HepG2 (cell line): ENCODE data around the gene TPX2. TPM values are rescaled to one million over a fixed set of nuclear protein-coding genes. Genes with fewer than 3 reads are reported as not detected.

ENCODE experiments used
- ARID2 ChIP-seq: sonication (generic); formaldehyde crosslinking; IDR thresholded peaks from 2 replicates; pipeline ENCODE4 v1.8.1; 2022; ENCODE audit warnings: mild to moderate bottlenecking, missing genetic modification reagents, borderline replicate concordance
- CEBPZ ChIP-seq: IDR thresholded peaks from 2 replicates; pipeline ENCODE4 v1.6.1; 2012; ENCODE audit warnings: low read length, improper control_type of control experiment
- CHCHD3 ChIP-seq: sonication (generic); formaldehyde crosslinking; IDR thresholded peaks from 2 replicates; pipeline ENCODE4 v1.8.0; 2022; ENCODE audit warnings: mild to moderate bottlenecking, missing genetic modification reagents, moderate library complexity
- CHD4 ChIP-seq: fragments of 200-600 bp; sonication (generic); IDR thresholded peaks from 2 replicates; pipeline ENCODE4 v1.7.0; 2017; ENCODE audit warnings: mild to moderate bottlenecking, low read length, borderline replicate concordance
- DR1 ChIP-seq: sonication (generic); formaldehyde crosslinking; IDR thresholded peaks from 2 replicates; pipeline ENCODE4 v1.8.0; 2021; ENCODE audit warnings: mild to moderate bottlenecking, missing genetic modification reagents, inconsistent platforms
- EEA1 ChIP-seq: sonication (generic); formaldehyde crosslinking; IDR thresholded peaks from 2 replicates; pipeline ENCODE4 v1.5.1; 2020; ENCODE audit warnings: mild to moderate bottlenecking, missing genetic modification reagents, borderline replicate concordance
- GLI4 ChIP-seq: sonication (generic); formaldehyde crosslinking; IDR thresholded peaks from 2 replicates; pipeline ENCODE4 v1.5.1; 2020; ENCODE audit warnings: missing genetic modification reagents, mild to moderate bottlenecking, moderate library complexity, borderline replicate concordance
- JUNB ChIP-seq: sonication (generic); formaldehyde crosslinking; IDR thresholded peaks from 2 replicates; pipeline ENCODE4 v1.8.0; 2022; ENCODE audit warnings: missing genetic modification reagents, mild to moderate bottlenecking, borderline replicate concordance
- NONO ChIP-seq, 2 experiments: fragments of 450-650 bp in 1 of 2; sonication (generic) in 1 of 2; formaldehyde crosslinking in 1 of 2; IDR thresholded peaks in 1 of 2; conservative IDR thresholded peaks in 1 of 2; 2 replicates each; pipeline versions ENCODE4 v1.6.1 to v1.8.0; 2017 to 2022; ENCODE audit warnings: mild to moderate bottlenecking in 1 of 2, missing genetic modification reagents in 1 of 2, moderate library complexity in 1 of 2
- POLR2AphosphoS2 ChIP-seq: IDR thresholded peaks from 2 replicates; pipeline ENCODE4 v1.6.1; 2011; ENCODE audit warnings: low read depth, low read length, improper control_type of control experiment
- PPARG ChIP-seq: conservative IDR thresholded peaks from 2 replicates; pipeline ENCODE4 v1.6.1; 2016; ENCODE audit warnings: missing biosample characterization, missing genetic modification reagents
- PRDM10 ChIP-seq: sonication (generic); formaldehyde crosslinking; IDR thresholded peaks from 2 replicates; pipeline ENCODE4 v1.4.0; 2020; ENCODE audit warnings: low read depth, missing genetic modification reagents
- RFX3 ChIP-seq: IDR thresholded peaks from 2 replicates; pipeline ENCODE4 v1.6.1; 2016; ENCODE audit warnings: missing biosample characterization, missing genetic modification reagents
- YY1 ChIP-seq: IDR thresholded peaks from 2 replicates; pipeline ENCODE4 v1.6.1; 2011; ENCODE audit warnings: low read length, low read depth, moderate library complexity, mild to moderate bottlenecking; ENCODE audit not compliant: insufficient read depth, insufficient replicate concordance
- ZFP36L2 ChIP-seq: sonication (generic); formaldehyde crosslinking; IDR thresholded peaks from 2 replicates; pipeline ENCODE4 v1.4.0; 2020; ENCODE audit warnings: missing genetic modification reagents
- ZNF136 ChIP-seq: sonication (generic); formaldehyde crosslinking; IDR thresholded peaks from 2 replicates; pipeline ENCODE4 v1.8.1; 2022; ENCODE audit warnings: low read depth, mild to moderate bottlenecking, moderate library complexity, missing genetic modification reagents
- ZNF207 ChIP-seq: fragments of 450-650 bp; IDR thresholded peaks from 2 replicates; pipeline ENCODE4 v1.6.1; 2016; ENCODE audit warnings: antibody characterized with exemption, borderline replicate concordance
- ZNF24 ChIP-seq: fragments of 450-650 bp; IDR thresholded peaks from 2 replicates; pipeline ENCODE4 v1.6.1; 2017; ENCODE audit warnings: antibody characterized with exemption, mild to moderate bottlenecking
- ZNF577 ChIP-seq: sonication (generic); formaldehyde crosslinking; IDR thresholded peaks from 2 replicates; pipeline ENCODE4 v1.4.0; 2020; ENCODE audit warnings: mild to moderate bottlenecking, low read depth, missing genetic modification reagents, borderline replicate concordance
- ZNF589 ChIP-seq: sonication (generic); formaldehyde crosslinking; conservative IDR thresholded peaks from 2 replicates; pipeline ENCODE4 v1.8.0; 2022; ENCODE audit warnings: mild to moderate bottlenecking, moderate library complexity, missing genetic modification reagents
- ZNF772 ChIP-seq: sonication (generic); formaldehyde crosslinking; IDR thresholded peaks from 2 replicates; pipeline ENCODE4 v1.5.0; 2020; ENCODE audit warnings: mild to moderate bottlenecking, missing genetic modification reagents
- ZNF776 ChIP-seq: sonication (generic); formaldehyde crosslinking; IDR thresholded peaks from 2 replicates; pipeline ENCODE4 v1.4.0; 2020; ENCODE audit warnings: mild to moderate bottlenecking, missing genetic modification reagents
- polyA plus RNA-seq, 8 experiments: library from polyadenylated mRNA; depleted of rRNA in 3 of 8; stranded (reverse) in 7 of 8; unstranded in 1 of 8; fragments of >200 nt; fragmentation: Illumina TruSeq in 4 of 8; extraction: Trizol in 4 of 8; gene quantifications; 2 replicates each; pipeline versions ENCODE4 v1.2.1 to v1.2.3, GENCODE V29; 2011 to 2016; ENCODE audit warnings: low read depth in 4 of 8, missing spikeins in 1 of 8, mixed read lengths in 1 of 8; ENCODE audit not compliant: insufficient read depth in 1 of 8
- total RNA-seq, 5 experiments: library from RNA; depleted of rRNA; stranded (reverse); fragments of >200 nt; fragmentation: Illumina TruSeq; extraction: Trizol; gene quantifications; 2 replicates each; pipeline ENCODE4 v1.2.3, GENCODE V29; 2016; ENCODE audit warnings: low read depth in 1 of 5

Gene TPX2
- total and polyA plus RNA-seq, 2 of the 13 experiments (the other 11 are each of a cell fraction or from before 2014, with no cell fraction given), result 34.3 to 124 TPM

GRCh38 chr20:31695849-31696804 lies 43.0 kb upstream of the TPX2 start (continued):
- TF ChIP-seq GLI4 (CRISPR knock-in tag), result no peak
- peak; percentile 63 for TF ChIP-seq YY1
- no peak; the same call in 1 of the 2 replicates for TF ChIP-seq ZNF776 (CRISPR knock-in tag)
- no peak for TF ChIP-seq ZNF577 (CRISPR knock-in tag)
- TF ChIP-seq ZNF207, result no peak
- no peak; the same call in 1 of the 2 replicates for TF ChIP-seq EEA1 (CRISPR knock-in tag)
- TF ChIP-seq PPARG (CRISPR knock-in tag), result peak; percentile 98
- no peak for TF ChIP-seq CEBPZ
- no peak for TF ChIP-seq NONO (IDR thresholded peaks at IDR 0.05)
- peak; percentile 99 for TF ChIP-seq NONO (CRISPR knock-in tag; conservative IDR thresholded peaks at IDR 0.05)
- no peak; the same call in 1 of the 2 replicates for TF ChIP-seq DR1 (CRISPR knock-in tag)
- no peak for TF ChIP-seq CHCHD3 (CRISPR knock-in tag)
- TF ChIP-seq CHD4, result peak; percentile 95
- 0 out of 2 replicates have a peak, but pooled peaks have one; percentile 33 for TF ChIP-seq ZFP36L2
- TF ChIP-seq POLR2AphosphoS2, result no peak
- peak; percentile 98 for TF ChIP-seq ZNF589 (CRISPR knock-in tag)
- peak; percentile 98 for TF ChIP-seq ZNF24
- TF ChIP-seq ZNF136 (CRISPR knock-in tag), result peak; percentile 89; the same call in 1 of the 2 replicates
- peak; percentile 93; the same call in 1 of the 2 replicates for TF ChIP-seq ARID2
- TF ChIP-seq ZNF772, result peak; percentile 97
- TF ChIP-seq RFX3 (CRISPR knock-in tag), result peak; percentile 59; the same call in 1 of the 2 replicates
- peak; percentile 89 for TF ChIP-seq PRDM10 (CRISPR knock-in tag)
- peak; percentile 99 for TF ChIP-seq JUNB (CRISPR knock-in tag)
